ENCODE results near the gene PCSK4. TPM values are rescaled to one million over a fixed set of nuclear protein-coding genes. Genes with fewer than 3 reads are reported as not detected.

PCSK4 gene
- total and polyA plus RNA-seq, 2 donors (not counting 3 experiments of a cell fraction or from before 2014, with no cell fraction given): 1.2 to 1.7 TPM

DNA sequence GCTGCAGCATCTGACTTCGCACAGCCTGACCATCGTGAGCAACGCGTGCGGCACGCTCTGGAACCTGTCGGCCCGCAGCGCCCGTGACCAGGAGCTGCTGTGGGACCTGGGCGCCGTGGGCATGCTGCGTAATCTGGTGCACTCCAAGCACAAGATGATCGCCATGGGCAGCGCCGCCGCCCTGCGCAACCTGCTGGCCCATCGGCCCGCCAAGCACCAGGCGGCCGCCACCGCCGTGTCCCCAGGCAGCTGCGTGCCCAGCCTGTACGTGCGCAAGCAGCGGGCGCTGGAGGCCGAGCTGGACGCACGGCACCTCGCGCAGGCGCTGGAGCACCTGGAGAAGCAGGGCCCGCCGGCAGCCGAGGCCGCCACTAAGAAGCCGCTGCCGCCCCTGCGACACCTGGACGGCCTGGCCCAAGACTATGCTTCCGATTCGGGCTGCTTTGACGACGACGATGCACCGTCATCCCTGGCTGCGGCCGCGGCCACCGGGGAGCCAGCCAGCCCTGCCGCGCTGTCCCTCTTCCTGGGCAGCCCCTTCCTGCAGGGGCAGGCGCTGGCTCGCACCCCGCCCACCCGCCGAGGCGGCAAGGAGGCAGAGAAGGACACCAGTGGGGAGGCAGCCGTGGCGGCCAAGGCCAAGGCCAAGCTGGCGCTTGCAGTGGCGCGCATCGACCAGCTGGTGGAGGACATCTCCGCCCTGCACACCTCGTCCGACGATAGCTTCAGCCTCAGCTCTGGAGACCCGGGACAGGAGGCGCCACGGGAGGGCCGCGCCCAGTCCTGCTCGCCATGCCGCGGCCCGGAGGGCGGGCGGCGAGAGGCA lies 24.7 kb downstream of the PCSK4 start:
- H3K27ac ChIP-seq (ENCODE audit: insufficient read depth, low read depth, low read length): no peak overlapping the region
- peak; percentile 41 for DNase-seq (ENCODE audit: low read depth, low spot score)
- FAIRE-seq: peak; percentile 75
- peaks cover 5% of the 10 kb centered on the region for H3K4me1 ChIP-seq (ENCODE audit: control insufficient read depth, extremely low read depth, insufficient read depth, low read length)
- ChIA-PET POLR2A (no interaction called here), CTCF (interaction anchor here (0.8 to 2.6 kb wide), 13 partner anchors 10 to 303 kb away, joined by 3 to 14 read pairs (median 5); partner anchors contain the start of gene REEP6)
- no peak overlapping the region for H3K9ac ChIP-seq (replicated peaks; ENCODE audit: extremely low read depth, insufficient read depth, low read length)
- no peak overlapping the region for H2AFZ ChIP-seq (ENCODE audit: low read depth, low read length)
- TF ChIP-seq GATA2 (IDR thresholded peaks at IDR 0.05; ENCODE audit: insufficient read depth, insufficient read length, low read depth, low read length) (no peak), POLR2A (IDR thresholded peaks at IDR 0.05; ENCODE audit: low read depth, low read length) (no peak), EZH2 (IDR thresholded peaks at IDR 0.05; ENCODE audit: borderline replicate concordance, low read depth, low read length, severe bottlenecking) (no peak), FOS (IDR thresholded peaks at IDR 0.05; ENCODE audit: borderline replicate concordance, insufficient read depth, low read length) (no peak), MYC (IDR thresholded peaks at IDR 0.05; ENCODE audit: low read depth, low read length) (no peak), JUN (IDR thresholded peaks at IDR 0.05; ENCODE audit: borderline replicate concordance, insufficient read depth, insufficient read length, low read depth) (no peak)
- TF ChIP-seq, protein P1, sequence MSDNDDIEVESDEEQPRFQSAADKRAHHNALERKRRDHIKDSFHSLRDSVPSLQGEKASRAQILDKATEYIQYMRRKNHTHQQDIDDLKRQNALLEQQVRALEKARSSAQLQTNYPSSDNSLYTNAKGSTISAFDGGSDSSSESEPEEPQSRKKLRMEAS (IDR thresholded peaks at IDR 0.05; ENCODE audit: insufficient read depth, insufficient read length): no peak
- TF ChIP-seq, protein P2, sequence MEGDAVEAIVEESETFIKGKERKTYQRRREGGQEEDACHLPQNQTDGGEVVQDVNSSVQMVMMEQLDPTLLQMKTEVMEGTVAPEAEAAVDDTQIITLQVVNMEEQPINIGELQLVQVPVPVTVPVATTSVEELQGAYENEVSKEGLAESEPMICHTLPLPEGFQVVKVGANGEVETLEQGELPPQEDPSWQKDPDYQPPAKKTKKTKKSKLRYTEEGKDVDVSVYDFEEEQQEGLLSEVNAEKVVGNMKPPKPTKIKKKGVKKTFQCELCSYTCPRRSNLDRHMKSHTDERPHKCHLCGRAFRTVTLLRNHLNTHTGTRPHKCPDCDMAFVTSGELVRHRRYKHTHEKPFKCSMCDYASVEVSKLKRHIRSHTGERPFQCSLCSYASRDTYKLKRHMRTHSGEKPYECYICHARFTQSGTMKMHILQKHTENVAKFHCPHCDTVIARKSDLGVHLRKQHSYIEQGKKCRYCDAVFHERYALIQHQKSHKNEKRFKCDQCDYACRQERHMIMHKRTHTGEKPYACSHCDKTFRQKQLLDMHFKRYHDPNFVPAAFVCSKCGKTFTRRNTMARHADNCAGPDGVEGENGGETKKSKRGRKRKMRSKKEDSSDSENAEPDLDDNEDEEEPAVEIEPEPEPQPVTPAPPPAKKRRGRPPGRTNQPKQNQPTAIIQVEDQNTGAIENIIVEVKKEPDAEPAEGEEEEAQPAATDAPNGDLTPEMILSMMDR (IDR thresholded peaks at IDR 0.05; ENCODE audit: extremely low read depth in 1 of 2, insufficient read depth in 1 of 2, low read depth in 1 of 2, low read length in 2 of 2): peak; percentile 28 to 77
- no peaks in the 10 kb centered on the region for H3K79me2 ChIP-seq (ENCODE audit: control insufficient read depth, insufficient read depth, low read length)
- H3K36me3 ChIP-seq (ENCODE audit: control insufficient read depth in 2 of 2, extremely low read depth in 1 of 2, insufficient read depth in 2 of 2, low read length in 2 of 2): no peaks in the 10 kb centered on the region
- intact Hi-C loops (cut with micrococcal nuclease) (no loop called here), dilution Hi-C loops (cut with MboI; ENCODE audit: extremely low pct_ligation_motif_present, low sequenced_read_pairs) (no loop called here)
- H3K4me2 ChIP-seq (ENCODE audit: insufficient read depth, low read length): peak overlapping the region; percentile 2
- no TSS peak for BruUV-seq (replicated peaks)
- no peaks in the 10 kb centered on the region for H4K20me1 ChIP-seq (replicated peaks; ENCODE audit: control insufficient read depth, extremely low read depth, insufficient read depth, low read length)
- no peaks in the 10 kb centered on the region for H3K9me3 ChIP-seq (replicated peaks; ENCODE audit: control insufficient read depth, insufficient read depth, low read length)
- H3K27me3 ChIP-seq (ENCODE audit: control insufficient read depth in 2 of 2, insufficient read depth in 2 of 2, low read length in 2 of 2): peaks cover 25 to 53% of the 10 kb centered on the region in 2 experiments
- H3K9me1 ChIP-seq (replicated peaks; ENCODE audit: control insufficient read depth, extremely low read depth, insufficient read depth, low read length): no peaks in the 10 kb centered on the region
- H3K4me3 ChIP-seq (replicated peaks in 1 of 3; ENCODE audit: insufficient read depth in 1 of 3, low read depth in 1 of 3, low read length in 3 of 3): no peak overlapping the region

Data from endothelial cell of umbilical vein (primary cell).